Measurements from ENCODE around the gene MSL3B.

GRCh38 chr2:233833345-233833744 is 34.8 kb downstream of the MSL3B start:
- TF ChIP-seq EZH2 (optimal IDR thresholded peaks at IDR 0.05; ENCODE audit: low read depth, low read length) (no peak), CTCF (IDR thresholded peaks at IDR 0.05; ENCODE audit: low read length) (no peak)
